Testis (tissue), 3 donors: Measurements from ENCODE around the gene MYEOV. TPM values are rescaled to one million over a fixed set of nuclear protein-coding genes. Genes with fewer than 3 reads are reported as not detected.

Experiments
- DNase-seq: peaks from one replicate; pipeline ENCODE4 v3.0.0-alpha.2; 2019
- H3K27ac ChIP-seq, 2 donors: fragments of 200-600 bp; sonication (generic); one replicate each; pipeline ENCODE4 v1.5.1; 2019
- H3K27me3 ChIP-seq: fragments of 200-600 bp; sonication (generic); one replicate; pipeline ENCODE4 v1.5.1; 2019
- H3K36me3 ChIP-seq: fragments of 200-600 bp; sonication (generic); one replicate; pipeline ENCODE4 v1.5.1; 2017; ENCODE audit warnings: low read depth; ENCODE audit errors: missing control alignments
- H3K4me1 ChIP-seq: fragments of 200-600 bp; sonication (generic); one replicate; pipeline ENCODE4 v1.5.1; 2019
- H3K4me3 ChIP-seq, 2 donors: fragments of 200-600 bp; sonication (generic); one replicate each; pipeline ENCODE4 v1.5.1; 2017 to 2019
- H3K9me3 ChIP-seq: fragments of 200-600 bp; sonication (generic); one replicate; pipeline ENCODE4 v1.5.1; 2017
- CTCF ChIP-seq, 3 experiments: fragments of 450-650 bp in 2 of 3; fragments of 200-600 bp in 1 of 3; sonication (generic) in 1 of 3; IDR thresholded peaks; one replicate each; pipeline ENCODE4 v1.5.1; 2016 to 2019; ENCODE audit warnings: antibody characterized with exemption in 3 of 3, mild to moderate bottlenecking in 2 of 3, moderate library complexity in 1 of 3
- POLR2A ChIP-seq: fragments of 450-650 bp; IDR thresholded peaks from one replicate; pipeline ENCODE4 v1.6.1; 2017; ENCODE audit warnings: antibody characterized with exemption, mild to moderate bottlenecking, moderate library complexity
- WGBS, 2 donors: methylation state at CpG; one replicate each; pipeline ENCODE4 v1.1.5; 2018; 5-methylcytosine and 5-hydroxymethylcytosine counted together
- intact Hi-C: fragments of 100-400 bp; cut with DNase I; formaldehyde crosslinking; loops from one replicate; pipeline ENCODE4 v1.15.1; 2023; ENCODE audit warnings: low total_unique reads
- polyA plus RNA-seq: library from polyadenylated mRNA; stranded (reverse); fragments of 350-450 nt; fragmentation: Illumina TruSeq; extraction: RNeasy Lipid Tissue Mini Kit (QIAGEN cat#74804); gene quantifications from one replicate; pipeline ENCODE4 v1.2.3, GENCODE V29; 2014; ENCODE audit warnings: low read depth, low replicate concordance; ENCODE audit not compliant: insufficient read depth
- total RNA-seq, 2 donors: library from RNA; depleted of rRNA; stranded (reverse); fragments of >200 nt; gene quantifications; one replicate each; pipeline ENCODE4 v1.2.3, GENCODE V29; 2016

Gene MYEOV
- total and polyA plus RNA-seq, 3 donors from 2014 or later, result 0.43 to 1.1 (median 1.1) TPM

- no peaks in the 10 kb centered on the region for H3K4me1 ChIP-seq
- H3K27ac ChIP-seq, result no peak overlapping the region
- intact Hi-C loops, result no loop called here
- H3K27me3 ChIP-seq, result no peaks in the 10 kb centered on the region
- DNase-seq, result no peak
- 91 to 93% methylated on average over 7 to 21 of the region's 21 CpGs for WGBS, 2 donors
- no peaks in the 10 kb centered on the region for H3K9me3 ChIP-seq
- H3K4me3 ChIP-seq, result no peak overlapping the region
- no peak for TF ChIP-seq CTCF (IDR thresholded peaks at IDR 0.05)
- TF ChIP-seq POLR2A, result no peak
- no peaks in the 10 kb centered on the region for H3K36me3 ChIP-seq
These were observed 23.8 kb upstream of the MYEOV start for GRCh38 chr11:69269926-69270697.

- Histone ChIP-seq H3K36me3 (no peaks in the 10 kb centered on the region), H3K27me3 (no peaks in the 10 kb centered on the region), H3K9me3 (no peaks in the 10 kb centered on the region), H3K27ac (no peak overlapping the region), H3K4me3 (no peak overlapping the region), H3K4me1 (no peaks in the 10 kb centered on the region)
- intact Hi-C loops, result no loop called here
- TF ChIP-seq CTCF (IDR thresholded peaks at IDR 0.05), result no peak
- TF ChIP-seq POLR2A, result no peak
- no peak for DNase-seq
- 94 to 97% methylated on average over 7 of the region's 7 CpGs for WGBS, 2 donors
These were observed 23.0 kb upstream of the MYEOV start for GRCh38 chr11:69270941-69271340.

- no peaks in the 10 kb centered on the region for H3K27me3 ChIP-seq
- 96 to 97% methylated on average over 3 of the region's 3 CpGs for WGBS, 2 donors
- H3K9me3 ChIP-seq, result no peaks in the 10 kb centered on the region
- DNase-seq, result no peak
- H3K27ac ChIP-seq, result no peak overlapping the region
- no peak overlapping the region for H3K4me3 ChIP-seq
- TF ChIP-seq POLR2A, result no peak
- TF ChIP-seq CTCF (IDR thresholded peaks at IDR 0.05), result no peak
- no peaks in the 10 kb centered on the region for H3K36me3 ChIP-seq
- H3K4me1 ChIP-seq, result no peaks in the 10 kb centered on the region
- intact Hi-C loops, result no loop called here
These were observed 21.9 kb upstream of the MYEOV start for GRCh38 chr11:69272055-69272454.

GRCh38 chr11:69272831-69273485 lies 21.0 kb upstream of the MYEOV start:
- DNase-seq, result no peak
- Histone ChIP-seq H3K9me3 (no peaks in the 10 kb centered on the region), H3K4me1 (peaks cover 7% of the 10 kb centered on the region), H3K27me3 (no peaks in the 10 kb centered on the region), H3K4me3 (no peak overlapping the region), H3K27ac (no peak overlapping the region), H3K36me3 (no peaks in the 10 kb centered on the region)
- 92 to 95% methylated on average over 2 to 18 of the region's 18 CpGs for WGBS, 2 donors
- intact Hi-C loops, result no loop called here
- TF ChIP-seq POLR2A (no peak), CTCF (IDR thresholded peaks at IDR 0.05) (no peak)
